Measurements from ENCODE around the gene NADSYN1.

Gene NADSYN1

GRCh38 chr11:71448257-71449171 lies 4.5 kb upstream of the NADSYN1 start, which contains the start of gene DHCR7 (continued):
- TF ChIP-seq FEZF1 (tag by site-specific recombination; IDR thresholded peaks at IDR 0.05) (no peak), ZNF558 (tag by site-specific recombination; IDR thresholded peaks at IDR 0.05) (no peak), ZNF645 (tag by site-specific recombination; IDR thresholded peaks at IDR 0.05) (no peak), ELK4 (IDR thresholded peaks at IDR 0.05; ENCODE audit: borderline replicate concordance, low read depth, low read length) (no peak), WT1 (tag by site-specific recombination; IDR thresholded peaks at IDR 0.05) (no peak), ZNF76 (tag by site-specific recombination; IDR thresholded peaks at IDR 0.05; ENCODE audit: borderline replicate concordance, low read depth) (0 out of 2 replicates have a peak, but pooled peaks have one; percentile 16), EGR2 (tag by site-specific recombination; IDR thresholded peaks at IDR 0.05; ENCODE audit: low read depth) (peak; percentile 92), ZNF19 (tag by site-specific recombination; IDR thresholded peaks at IDR 0.05; ENCODE audit: low read depth) (no peak), ZNF624 (tag by site-specific recombination; IDR thresholded peaks at IDR 0.05) (no peak), ZNF560 (tag by site-specific recombination; IDR thresholded peaks at IDR 0.05; ENCODE audit: borderline replicate concordance) (no peak), PBX3 (CRISPR knock-in tag; IDR thresholded peaks at IDR 0.05) (peak; percentile 95), ATF2 (tag by site-specific recombination; IDR thresholded peaks at IDR 0.05; ENCODE audit: low read depth) (peak; percentile 86), TRIM28 (IDR thresholded peaks at IDR 0.05; ENCODE audit: borderline replicate concordance, low read length) (no peak), ZNF184 (tag by site-specific recombination; IDR thresholded peaks at IDR 0.05) (no peak), ZNF548 (tag by site-specific recombination; IDR thresholded peaks at IDR 0.05) (no peak), ZNF132 (tag by site-specific recombination; IDR thresholded peaks at IDR 0.05; ENCODE audit: borderline replicate concordance) (no peak), SALL2 (tag by site-specific recombination; IDR thresholded peaks at IDR 0.05; ENCODE audit: borderline replicate concordance) (no peak), ZBTB8A (tag by site-specific recombination; IDR thresholded peaks at IDR 0.05) (peak; percentile 58), ZNF121 (tag by site-specific recombination; IDR thresholded peaks at IDR 0.05) (no peak), ZEB2 (tag by site-specific recombination; IDR thresholded peaks at IDR 0.05) (peak; percentile 100), ZNF837 (tag by site-specific recombination; IDR thresholded peaks at IDR 0.05) (no peak), ZBTB26 (tag by site-specific recombination; optimal IDR thresholded peaks at IDR 0.05) (peak; percentile 69), SP3 (tag by site-specific recombination; IDR thresholded peaks at IDR 0.05) (peak; percentile 87), GLIS1 (tag by site-specific recombination; IDR thresholded peaks at IDR 0.05) (peak; percentile 65), KLF1 (tag by site-specific recombination; IDR thresholded peaks at IDR 0.05) (peak; percentile 31; the same call in 1 of the 2 replicates), KLF9 (tag by site-specific recombination; IDR thresholded peaks at IDR 0.05; ENCODE audit: low read depth) (peak; percentile 91), PRDM1 (tag by site-specific recombination; IDR thresholded peaks at IDR 0.05) (no peak), PATZ1 (tag by site-specific recombination; IDR thresholded peaks at IDR 0.05) (peak; percentile 83), ZNF423 (tag by site-specific recombination; IDR thresholded peaks at IDR 0.05) (peak; percentile 22; the same call in 1 of the 2 replicates), PRDM6 (tag by site-specific recombination; IDR thresholded peaks at IDR 0.05) (no peak)
